Measurements from ENCODE around the gene ZIC2. TPM values are rescaled to one million over a fixed set of nuclear protein-coding genes. Genes with fewer than 3 reads are reported as not detected.
"Not testable (repeated sequence)": the region's sequence is repeated elsewhere in the genome, so short reads cannot be mapped to it uniquely, and the experiment has no call there.

Gene ZIC2
- polyA plus RNA-seq, 1 experiment, result not detected

DNA sequence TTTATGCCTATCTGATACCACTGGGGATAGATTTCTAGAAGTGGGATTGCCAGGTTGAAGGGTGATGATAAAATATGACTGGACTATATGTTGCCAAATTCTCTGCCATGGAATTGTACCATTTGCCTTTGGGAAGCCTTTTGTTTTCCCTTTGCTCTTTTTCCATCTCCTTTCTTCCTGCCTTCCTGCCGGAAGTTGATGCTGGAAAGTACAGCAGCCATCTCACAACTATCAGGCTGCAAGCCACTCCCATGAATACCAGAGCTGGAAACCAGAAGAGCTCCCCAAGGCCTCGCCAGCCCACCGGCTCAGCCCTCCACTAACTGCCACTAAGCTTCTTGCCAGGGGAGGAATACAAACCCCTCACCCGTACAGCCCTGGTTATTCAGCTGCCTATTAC, 39.7 kb upstream of the ZIC2 start:
- Histone ChIP-seq H3K36me3 (ENCODE audit: control insufficient read depth, insufficient read depth, low read length) (no peaks in the 10 kb centered on the region), H3K4me3 (ENCODE audit: low read depth, low read length) (no peak overlapping the region), H3K27me3 (ENCODE audit: control insufficient read depth, insufficient read depth, low read length) (peaks cover 4% of the 10 kb centered on the region; the same call in 1 of the 2 replicates)
- TF ChIP-seq, protein P1, sequence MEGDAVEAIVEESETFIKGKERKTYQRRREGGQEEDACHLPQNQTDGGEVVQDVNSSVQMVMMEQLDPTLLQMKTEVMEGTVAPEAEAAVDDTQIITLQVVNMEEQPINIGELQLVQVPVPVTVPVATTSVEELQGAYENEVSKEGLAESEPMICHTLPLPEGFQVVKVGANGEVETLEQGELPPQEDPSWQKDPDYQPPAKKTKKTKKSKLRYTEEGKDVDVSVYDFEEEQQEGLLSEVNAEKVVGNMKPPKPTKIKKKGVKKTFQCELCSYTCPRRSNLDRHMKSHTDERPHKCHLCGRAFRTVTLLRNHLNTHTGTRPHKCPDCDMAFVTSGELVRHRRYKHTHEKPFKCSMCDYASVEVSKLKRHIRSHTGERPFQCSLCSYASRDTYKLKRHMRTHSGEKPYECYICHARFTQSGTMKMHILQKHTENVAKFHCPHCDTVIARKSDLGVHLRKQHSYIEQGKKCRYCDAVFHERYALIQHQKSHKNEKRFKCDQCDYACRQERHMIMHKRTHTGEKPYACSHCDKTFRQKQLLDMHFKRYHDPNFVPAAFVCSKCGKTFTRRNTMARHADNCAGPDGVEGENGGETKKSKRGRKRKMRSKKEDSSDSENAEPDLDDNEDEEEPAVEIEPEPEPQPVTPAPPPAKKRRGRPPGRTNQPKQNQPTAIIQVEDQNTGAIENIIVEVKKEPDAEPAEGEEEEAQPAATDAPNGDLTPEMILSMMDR (IDR thresholded peaks at IDR 0.05; ENCODE audit: insufficient read depth, low read depth, low read length), result no peak
- DNase-seq (ENCODE audit: low read depth), result no peak
- POLR2A ChIA-PET, result no interaction called here
- CTCF ChIA-PET, result interaction anchor here (0.6 kb wide), 2 partner anchors 25 to 633 kb away, joined by 3 to 4 read pairs; no protein-coding TSS in a partner anchor

DNA sequence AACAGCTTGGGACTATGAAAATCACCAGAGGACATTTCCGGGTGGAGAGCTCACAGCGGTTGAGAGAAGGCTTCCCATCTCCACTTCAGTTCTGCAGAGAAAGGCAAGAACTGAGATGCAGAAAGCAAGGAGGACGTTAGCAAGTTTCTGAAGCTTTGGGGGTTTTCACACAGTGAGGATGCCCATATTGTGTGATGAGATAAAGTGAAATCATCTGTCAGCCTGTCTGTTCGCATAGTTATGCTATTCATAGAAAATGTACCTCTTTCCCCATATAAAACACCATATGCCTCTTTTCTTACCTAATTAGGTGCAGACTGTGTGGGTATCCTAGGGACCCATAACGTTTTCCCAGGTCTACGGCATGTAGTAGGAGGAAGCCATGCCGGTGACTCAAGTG, 37.5 kb upstream of the ZIC2 start:
- DNase-seq (ENCODE audit: low read depth), result no peak
- ChIA-PET CTCF (no interaction called here), POLR2A (no interaction called here)
- Histone ChIP-seq H3K4me3 (ENCODE audit: low read depth, low read length) (no peak overlapping the region), H3K36me3 (ENCODE audit: control insufficient read depth, insufficient read depth, low read length) (no peaks in the 10 kb centered on the region), H3K27me3 (ENCODE audit: control insufficient read depth, insufficient read depth, low read length) (peaks cover 7% of the 10 kb centered on the region)
- TF ChIP-seq, protein P1 (IDR thresholded peaks at IDR 0.05; ENCODE audit: insufficient read depth, low read depth, low read length), result no peak

DNA sequence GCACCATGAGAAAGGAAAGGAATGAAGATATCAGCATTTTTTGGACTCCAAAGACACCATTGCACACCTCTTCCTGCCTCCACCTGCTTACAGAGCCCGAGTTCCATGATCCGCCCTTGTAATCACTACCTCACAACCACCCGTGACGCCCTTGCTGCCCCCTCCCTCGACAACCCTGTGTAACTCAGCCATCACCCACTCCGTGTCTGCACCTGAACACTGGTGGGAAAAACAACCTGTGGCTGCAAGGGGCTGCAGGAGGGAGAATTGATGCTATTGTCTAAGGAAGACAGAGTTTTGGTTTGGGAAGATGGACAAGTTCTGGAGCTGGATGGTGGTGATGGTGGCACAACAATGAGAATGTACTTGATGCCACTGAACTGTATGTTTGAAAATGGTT, 37.0 kb upstream of the ZIC2 start:
- Histone ChIP-seq H3K36me3 (ENCODE audit: control insufficient read depth, insufficient read depth, low read length) (no peaks in the 10 kb centered on the region), H3K4me3 (ENCODE audit: low read depth, low read length) (no peak overlapping the region), H3K27me3 (ENCODE audit: control insufficient read depth, insufficient read depth, low read length) (peaks cover 12% of the 10 kb centered on the region)
- TF ChIP-seq, protein P1 (IDR thresholded peaks at IDR 0.05; ENCODE audit: insufficient read depth, low read depth, low read length), result no peak
- ChIA-PET CTCF (no interaction called here), POLR2A (no interaction called here)
- DNase-seq (ENCODE audit: low read depth), result no peak

DNA sequence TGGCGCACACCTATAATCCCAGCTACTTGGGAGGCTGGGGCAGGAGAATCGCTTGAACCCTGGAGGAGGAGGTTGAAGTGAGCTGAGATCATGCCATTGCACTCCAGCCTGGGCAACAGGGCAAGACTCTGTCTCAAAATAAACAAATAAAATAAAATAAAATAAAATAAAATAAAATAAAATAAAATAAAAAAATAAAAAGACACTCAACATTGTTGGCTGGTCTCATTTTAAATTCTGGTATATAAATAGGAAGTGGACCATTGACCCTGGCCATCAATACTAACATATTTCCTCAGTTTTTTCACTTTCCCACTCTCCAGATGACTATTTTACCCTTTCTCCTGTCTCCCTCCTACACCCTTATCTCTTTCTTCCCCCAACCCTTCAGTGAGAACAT, 36.1 kb upstream of the ZIC2 start:
- POLR2A ChIA-PET; H3K36me3 ChIP-seq (ENCODE audit: control insufficient read depth, insufficient read depth, low read length); CTCF ChIA-PET; H3K4me3 ChIP-seq (ENCODE audit: low read depth, low read length); DNase-seq (ENCODE audit: low read depth): not testable (repeated sequence)
- peaks cover 12% of the 10 kb centered on the region for H3K27me3 ChIP-seq (ENCODE audit: control insufficient read depth, insufficient read depth, low read length)

DNA sequence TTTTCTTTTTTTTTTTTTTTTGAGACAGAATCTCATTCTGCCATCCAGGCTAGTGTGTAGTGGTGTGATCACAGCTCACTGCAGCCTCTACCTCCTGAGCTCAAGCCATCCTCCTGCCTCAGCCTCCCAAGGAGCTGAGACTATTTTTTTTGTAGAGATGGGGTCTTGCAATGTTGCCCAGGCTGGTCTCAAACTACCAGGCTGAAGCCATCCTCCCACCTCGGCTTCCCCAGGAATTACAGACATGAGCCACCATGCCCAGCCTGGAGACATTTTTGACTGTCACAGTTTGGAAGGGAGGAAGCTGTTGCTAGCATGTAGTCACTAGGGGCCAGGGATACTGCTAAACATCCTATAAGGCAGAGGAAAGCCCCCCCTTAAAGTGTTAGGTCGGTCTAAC, 33.9 kb upstream of the ZIC2 start:
- Histone ChIP-seq H3K4me3 (ENCODE audit: low read depth, low read length) (no peak overlapping the region), H3K27me3 (ENCODE audit: control insufficient read depth, insufficient read depth, low read length) (peaks cover 20% of the 10 kb centered on the region), H3K36me3 (ENCODE audit: control insufficient read depth, insufficient read depth, low read length) (no peaks in the 10 kb centered on the region)
- TF ChIP-seq, protein P1 (IDR thresholded peaks at IDR 0.05; ENCODE audit: insufficient read depth, low read depth, low read length), result no peak
- POLR2A ChIA-PET, result no interaction called here
- CTCF ChIA-PET, result no interaction called here
- DNase-seq (ENCODE audit: low read depth), result no peak

DNA sequence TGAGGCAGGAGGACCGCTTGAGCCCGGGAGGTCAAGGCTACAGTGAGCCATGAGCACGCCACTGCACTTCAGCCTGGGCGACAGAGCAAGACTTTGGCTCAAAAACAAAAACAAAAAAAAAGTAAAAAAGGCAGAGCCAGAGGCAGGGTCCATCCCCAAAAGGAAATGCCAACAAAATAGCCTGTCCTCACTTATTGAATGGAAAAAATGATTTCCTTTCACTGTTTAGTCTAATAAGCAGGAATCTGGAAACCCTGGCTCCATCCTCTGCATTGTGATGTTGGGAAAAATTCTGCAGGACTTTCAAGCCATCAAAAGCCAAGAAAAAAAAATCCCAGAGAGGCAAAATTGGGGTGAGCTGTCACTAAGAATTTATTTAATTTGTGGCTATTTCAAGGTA, 33.2 kb upstream of the ZIC2 start:
- no peak for DNase-seq (ENCODE audit: low read depth)
- ChIA-PET POLR2A (no interaction called here), CTCF (no interaction called here)
- Histone ChIP-seq H3K4me3 (ENCODE audit: low read depth, low read length) (no peak overlapping the region), H3K27me3 (ENCODE audit: control insufficient read depth, insufficient read depth, low read length) (peaks cover 25% of the 10 kb centered on the region), H3K36me3 (ENCODE audit: control insufficient read depth, insufficient read depth, low read length) (no peaks in the 10 kb centered on the region)
- TF ChIP-seq, protein P1 (IDR thresholded peaks at IDR 0.05; ENCODE audit: insufficient read depth, low read depth, low read length), result no peak
